ENCODE data around the gene IL1A. TPM values are rescaled to one million over a fixed set of nuclear protein-coding genes. Genes with fewer than 3 reads are reported as not detected.

The IL1A gene
- total RNA-seq, 1 experiment from 2014 or later: 0.42 TPM

GRCh38 chr2:112758711-112759110, 25.6 kb downstream of the IL1A start:
- Mint-ChIP-seq H3K9me3 (no peaks in the 10 kb centered on the region), H3K27ac (no peak overlapping the region), H3K4me1 (peaks cover 16% of the 10 kb centered on the region), H3K27me3 (ENCODE audit: low read depth) (no peaks in the 10 kb centered on the region), H3K4me3 (no peak overlapping the region), H3K36me3 (peaks cover 64% of the 10 kb centered on the region)
- ATAC-seq: no peak
- TF ChIP-seq ZNF317 (CRISPR knock-in tag; IDR thresholded peaks at IDR 0.05; ENCODE audit: borderline replicate concordance, low read depth) (no peak), STAT6 (CRISPR knock-in tag; conservative IDR thresholded peaks at IDR 0.05; ENCODE audit: low read depth) (no peak), AR (CRISPR knock-in tag; IDR thresholded peaks at IDR 0.05) (no peak), MLX (CRISPR knock-in tag; IDR thresholded peaks at IDR 0.05) (no peak), ZNF423 (CRISPR knock-in tag; IDR thresholded peaks at IDR 0.05) (no peak), CREM (CRISPR knock-in tag; IDR thresholded peaks at IDR 0.05) (no peak), ERG (CRISPR knock-in tag; IDR thresholded peaks at IDR 0.05) (no peak), FOXP4 (CRISPR knock-in tag; IDR thresholded peaks at IDR 0.05) (no peak), ZNF232 (CRISPR knock-in tag; IDR thresholded peaks at IDR 0.05) (no peak), TEAD1 (CRISPR knock-in tag; IDR thresholded peaks at IDR 0.05) (no peak), JAZF1 (CRISPR knock-in tag; IDR thresholded peaks at IDR 0.05) (no peak)
- no peak for DNase-seq (ENCODE audit: low spot score)
- CTCF ChIA-PET: no interaction called here
- POLR2A ChIA-PET: no interaction called here

GRCh38 chr2:112757265-112757664, 27.0 kb downstream of the IL1A start:
- Mint-ChIP-seq H3K27ac (no peak overlapping the region), H3K36me3 (peaks cover 73% of the 10 kb centered on the region), H3K9me3 (no peaks in the 10 kb centered on the region), H3K4me3 (no peak overlapping the region), H3K4me1 (0 out of 2 replicates have a peak, but pooled peaks cover 2% of the 10 kb centered on the region), H3K27me3 (ENCODE audit: low read depth) (no peaks in the 10 kb centered on the region)
- DNase-seq (ENCODE audit: low spot score) (no peak), ATAC-seq (no peak)
- no peak for TF ChIP-seq ATF1 (CRISPR knock-in tag; IDR thresholded peaks at IDR 0.05)
- peak; percentile 73 for TF ChIP-seq GABPB1 (CRISPR knock-in tag; IDR thresholded peaks at IDR 0.05)
- ChIA-PET CTCF (no interaction called here), POLR2A (no interaction called here)

- Mint-ChIP-seq H3K4me3 (no peak overlapping the region), H3K4me1 (no peaks in the 10 kb centered on the region), H3K36me3 (peaks cover 70% of the 10 kb centered on the region), H3K27me3 (ENCODE audit: low read depth) (no peaks in the 10 kb centered on the region), H3K9me3 (no peaks in the 10 kb centered on the region), H3K27ac (no peak overlapping the region)
- ChIA-PET CTCF (interaction anchor here (2.8 kb wide), 1 partner anchor 186 kb away, joined by 7 read pairs; no protein-coding TSS in a partner anchor), POLR2A (no interaction called here)
- ATAC-seq (no peak), DNase-seq (ENCODE audit: low spot score) (no peak)
- no peak for TF ChIP-seq NR1H2 (CRISPR knock-in tag; IDR thresholded peaks at IDR 0.05)
- no peak for TF ChIP-seq HMGXB4 (CRISPR knock-in tag; IDR thresholded peaks at IDR 0.05)
- TF ChIP-seq USF1 (CRISPR knock-in tag; IDR thresholded peaks at IDR 0.05): no peak
- no peak for TF ChIP-seq NR2C2 (CRISPR knock-in tag; IDR thresholded peaks at IDR 0.05)
- no peak for TF ChIP-seq NFATC4 (CRISPR knock-in tag; IDR thresholded peaks at IDR 0.05)
- no peak for TF ChIP-seq PREB (CRISPR knock-in tag; IDR thresholded peaks at IDR 0.05; ENCODE audit: borderline replicate concordance)
- TF ChIP-seq KAT7 (CRISPR knock-in tag; IDR thresholded peaks at IDR 0.05; ENCODE audit: borderline replicate concordance): no peak
Observed at GRCh38 chr2:112756207-112756606, 28.1 kb downstream of the IL1A start.

Measured in WTC11 (cell line).